Spleen (tissue), 7 donors: ENCODE data around the gene GRK7.

ENCODE experiments used
- CTCF ChIP-seq, 11 experiments: fragments of 200-600 bp in 7 of 11; fragments of 450-650 bp in 4 of 11; sonication (generic) in 4 of 11; IDR thresholded peaks in 8 of 11; conservative IDR thresholded peaks in 3 of 11; 1 replicate in 7 of 11; 2 replicates in 4 of 11; pipeline versions ENCODE4 v1.4.0 to v1.8.0; 2016 to 2021; ENCODE audit warnings: antibody characterized with exemption in 11 of 11, inconsistent platforms in 4 of 11, mild to moderate bottlenecking in 1 of 11
- POLR2A ChIP-seq, 3 donors: fragments of 450-650 bp; IDR thresholded peaks; one replicate each; pipeline ENCODE4 v1.5.1; 2017; ENCODE audit warnings: antibody characterized with exemption in 3 of 3, mild to moderate bottlenecking in 1 of 3
- donor health status: DM: no; HTN: no; CAD: no; lungs with moderate emphysema.
- donor health status: DM: no; HTN: no; CAD: no.
- donor health status: DM: no; HTN: no; CAD: no.

GRCh38 chr3:141777957-141778813, 15.0 kb downstream of the GRK7 start:
- TF ChIP-seq CTCF (IDR thresholded peaks at IDR 0.05 in 8 of 11, conservative IDR thresholded peaks at IDR 0.05 in 3 of 11) = no peak
- TF ChIP-seq POLR2A (IDR thresholded peaks at IDR 0.05) = no peak
